ENCODE data around the gene MUC2.

MUC2 gene

GRCh38 chr11:1121813-1122663 is 47.4 kb downstream of the MUC2 start:
- DNase-seq (ENCODE audit: low spot score): no peak

- DNase-seq (ENCODE audit: low spot score): no peak
Observed at GRCh38 chr11:1122664-1123002, 48.0 kb downstream of the MUC2 start.

GRCh38 chr11:1123970-1124369 is 49.3 kb downstream of the MUC2 start:
- no peak for DNase-seq (ENCODE audit: low spot score)
